OCI-LY7 (cell line): ENCODE results near the gene RAB11FIP4. TPM values are rescaled to one million over a fixed set of nuclear protein-coding genes. Genes with fewer than 3 reads are reported as not detected.

Experiments used
- BruUV-seq: library from RNA; stranded (reverse); fragments of 400-500 nt; replicated peaks from 2 replicates; lab custom pipeline; 2021; lab: Mats Ljungman, UMichigan
- CTCF ChIA-PET: fragments of 300-600 bp; sonication (Branson Sonifier 250); formaldehyde crosslinking; loops from one replicate; lab custom pipeline; 2022; ENCODE audit warnings: antibody characterized with exemption; ENCODE audit not compliant: unreplicated experiment; lab: Charles Lee
- POLR2A ChIA-PET: fragments of 300-600 bp; sonication (Branson Sonifier 250); formaldehyde crosslinking; loops from one replicate; lab custom pipeline; 2022; ENCODE audit warnings: antibody characterized with exemption; lab: Charles Lee
- DNase-seq: peaks from one replicate; pipeline ENCODE4 v3.0.0-alpha.2; 2015; ENCODE audit warnings: low spot score
- H2AFZ ChIP-seq: fragments of 200-600 bp; sonication (generic), shearing (Covaris generic); 2 replicates; pipeline ENCODE4 v1.6.1; 2014; ENCODE audit warnings: mild to moderate bottlenecking, antibody characterized with exemption, low read length, moderate library complexity
- H3K27ac ChIP-seq: fragments of 200-600 bp; sonication (generic); 2 replicates; pipeline ENCODE4 v1.5.1; 2014; ENCODE audit warnings: mixed run types, low read depth, mild to moderate bottlenecking, moderate library complexity, low read length, inconsistent platforms; ENCODE audit not compliant: poor library complexity, severe bottlenecking
- H3K36me3 ChIP-seq: fragments of 200-600 bp; sonication (generic); 2 replicates; pipeline ENCODE4 v1.6.1; 2014; ENCODE audit warnings: mild to moderate bottlenecking, antibody characterized with exemption, low read length, moderate library complexity, mixed read lengths; ENCODE audit not compliant: insufficient read depth
- H3K4me1 ChIP-seq: fragments of 200-600 bp; sonication (generic); 2 replicates; pipeline ENCODE4 v1.5.1; 2014; ENCODE audit warnings: mild to moderate bottlenecking, low read length; ENCODE audit not compliant: insufficient read depth, poor library complexity, severe bottlenecking
- H3K4me2 ChIP-seq: fragments of 200-600 bp; sonication (generic); 2 replicates; pipeline ENCODE4 v1.6.1; 2014; ENCODE audit warnings: mild to moderate bottlenecking, low read length
- H3K4me3 ChIP-seq: fragments of 200-600 bp; sonication (generic); 2 replicates; pipeline ENCODE4 v1.5.1; 2014; ENCODE audit warnings: mild to moderate bottlenecking, low read depth, low read length; ENCODE audit not compliant: poor library complexity, severe bottlenecking
- H3K79me2 ChIP-seq: fragments of 200-600 bp; sonication (generic); 2 replicates; pipeline ENCODE4 v1.6.1; 2016; ENCODE audit warnings: low read depth, mild to moderate bottlenecking, low read length, moderate library complexity, mixed read lengths; ENCODE audit not compliant: insufficient read depth
- H3K9me2 ChIP-seq: fragments of 200-600 bp; sonication (generic); 2 replicates; pipeline ENCODE4 v1.6.1; 2016; ENCODE audit warnings: mild to moderate bottlenecking, low read length, mixed read lengths; ENCODE audit not compliant: insufficient read depth
- H3K9me3 ChIP-seq: fragments of 200-600 bp; sonication (generic); 2 replicates; pipeline ENCODE4 v1.6.1; 2014; ENCODE audit warnings: mild to moderate bottlenecking, mixed run types, low read length, mixed read lengths
- H4K20me1 ChIP-seq: fragments of 200-600 bp; sonication (generic); 2 replicates; pipeline ENCODE4 v1.6.1; 2014; ENCODE audit warnings: mild to moderate bottlenecking, antibody characterized with exemption, low read length, moderate library complexity, mixed read lengths; ENCODE audit not compliant: insufficient read depth
- CTCF ChIP-seq: fragments of 200-600 bp; sonication (generic); conservative IDR thresholded peaks from 2 replicates; pipeline ENCODE4 v1.5.1; 2014; ENCODE audit warnings: mild to moderate bottlenecking, antibody characterized with exemption, low read length, moderate library complexity, mixed read lengths
- EZH2phosphoT487 ChIP-seq: fragments of 200-600 bp; sonication (generic); IDR thresholded peaks from 2 replicates; pipeline ENCODE4 v1.6.1; 2018; ENCODE audit warnings: low read depth, borderline replicate concordance, mild to moderate bottlenecking, mixed run types, antibody characterized with exemption, low read length, moderate library complexity, mixed read lengths
- intact Hi-C: fragments of 100-400 bp; cut with micrococcal nuclease; formaldehyde crosslinking; loops from one replicate; pipeline ENCODE4 v1.10.0; 2022; ENCODE audit not compliant: unreplicated experiment
- total RNA-seq, 2 experiments: library from RNA; depleted of rRNA in 1 of 2; stranded (reverse); fragments of >200 nt in 1 of 2; shearing (Covaris generic) in 1 of 2; gene quantifications; 2 replicates each; pipeline ENCODE4 v1.2.3, GENCODE V29; 2014 to 2022

RAB11FIP4 gene
- total RNA-seq, 2 experiments from 2014 or later: 5.8 to 15.0 TPM

- ChIA-PET CTCF (no interaction called here), POLR2A (no interaction called here)
- Histone ChIP-seq H3K4me2 (no peak overlapping the region), H3K36me3 (no peaks in the 10 kb centered on the region), H3K4me1 (no peaks in the 10 kb centered on the region), H4K20me1 (no peaks in the 10 kb centered on the region), H3K9me3 (no peaks in the 10 kb centered on the region), H3K9me2 (no peaks in the 10 kb centered on the region), H2AFZ (no peak overlapping the region), H3K79me2 (no peaks in the 10 kb centered on the region), H3K4me3 (no peak overlapping the region), H3K27ac (no peak overlapping the region)
- no TSS peak for BruUV-seq
- DNase-seq: no peak
- intact Hi-C loops: no loop called here
- TF ChIP-seq CTCF (no peak), EZH2phosphoT487 (no peak)
These were observed 57.6 kb downstream of the RAB11FIP4 start for GRCh38 chr17:31449111-31449510.

DNA sequence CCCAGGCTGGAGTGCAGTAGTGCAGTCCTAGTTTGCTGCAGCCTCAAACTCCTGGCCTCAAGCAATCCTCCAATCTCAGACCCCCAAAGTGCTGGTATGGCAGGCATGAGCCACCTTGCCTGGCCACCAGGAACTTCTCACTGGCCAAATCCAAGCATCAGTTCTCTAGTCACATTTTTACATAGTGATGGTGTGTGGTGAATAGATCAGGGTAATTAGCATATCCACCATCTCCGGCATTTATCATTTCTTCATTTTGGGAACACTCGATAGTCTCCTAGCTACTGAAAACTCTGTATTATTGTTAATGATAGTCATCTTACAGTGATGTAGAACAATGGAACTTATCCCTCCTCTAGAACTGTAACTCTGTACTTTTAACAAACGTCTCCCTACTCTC is 58.3 kb downstream of the RAB11FIP4 start:
- BruUV-seq: no TSS peak

DNA sequence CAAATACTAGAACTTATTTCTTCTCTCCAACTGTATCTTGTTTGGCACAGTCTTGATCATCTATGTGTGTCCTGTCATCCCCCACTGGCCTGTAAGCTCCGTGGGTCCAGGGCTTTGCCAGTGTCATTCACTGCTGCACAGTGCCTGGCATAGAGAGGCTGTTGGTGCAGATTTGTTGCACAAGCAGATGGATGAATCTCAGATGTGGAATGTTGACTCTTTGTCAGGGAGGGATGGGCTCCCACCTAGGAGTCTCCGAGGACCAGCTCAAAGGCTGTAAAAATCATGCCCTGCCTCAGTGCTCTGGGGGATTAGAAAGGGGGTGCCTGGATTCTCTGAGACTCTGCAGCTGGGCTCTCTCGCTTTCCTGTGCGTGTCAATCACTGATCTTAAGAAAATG is 60.6 kb downstream of the RAB11FIP4 start:
- no TSS peak for BruUV-seq
- intact Hi-C loops: no loop called here

More for the DNA sequence above, 58.3 kb downstream of the RAB11FIP4 start:
- Histone ChIP-seq H3K4me2 (no peak overlapping the region), H3K4me3 (no peak overlapping the region), H3K4me1 (no peaks in the 10 kb centered on the region), H3K9me3 (no peaks in the 10 kb centered on the region), H3K9me2 (no peaks in the 10 kb centered on the region), H2AFZ (no peak overlapping the region), H3K79me2 (no peaks in the 10 kb centered on the region), H3K36me3 (no peaks in the 10 kb centered on the region), H3K27ac (no peak overlapping the region), H4K20me1 (no peaks in the 10 kb centered on the region)
- intact Hi-C loops: no loop called here
- ChIA-PET CTCF (no interaction called here), POLR2A (no interaction called here)
- TF ChIP-seq CTCF: no peak
- no peak for DNase-seq

More for the DNA sequence above, 60.6 kb downstream of the RAB11FIP4 start:
- no peak for DNase-seq
- Histone ChIP-seq H2AFZ (no peak overlapping the region), H4K20me1 (no peaks in the 10 kb centered on the region), H3K27ac (no peak overlapping the region), H3K36me3 (no peaks in the 10 kb centered on the region), H3K9me2 (no peaks in the 10 kb centered on the region), H3K4me1 (no peaks in the 10 kb centered on the region), H3K4me3 (no peak overlapping the region), H3K79me2 (no peaks in the 10 kb centered on the region), H3K4me2 (no peak overlapping the region), H3K9me3 (no peaks in the 10 kb centered on the region)
- POLR2A ChIA-PET: no interaction called here
- CTCF ChIA-PET: no interaction called here
- TF ChIP-seq CTCF: no peak
- TF ChIP-seq EZH2phosphoT487: no peak
